ENCODE results near the gene KCNMA1. TPM values are rescaled to one million over a fixed set of nuclear protein-coding genes. Genes with fewer than 3 reads are reported as not detected.

Gene KCNMA1
- total RNA-seq, 1 experiment from 2014 or later, result 31.3 TPM

DNA sequence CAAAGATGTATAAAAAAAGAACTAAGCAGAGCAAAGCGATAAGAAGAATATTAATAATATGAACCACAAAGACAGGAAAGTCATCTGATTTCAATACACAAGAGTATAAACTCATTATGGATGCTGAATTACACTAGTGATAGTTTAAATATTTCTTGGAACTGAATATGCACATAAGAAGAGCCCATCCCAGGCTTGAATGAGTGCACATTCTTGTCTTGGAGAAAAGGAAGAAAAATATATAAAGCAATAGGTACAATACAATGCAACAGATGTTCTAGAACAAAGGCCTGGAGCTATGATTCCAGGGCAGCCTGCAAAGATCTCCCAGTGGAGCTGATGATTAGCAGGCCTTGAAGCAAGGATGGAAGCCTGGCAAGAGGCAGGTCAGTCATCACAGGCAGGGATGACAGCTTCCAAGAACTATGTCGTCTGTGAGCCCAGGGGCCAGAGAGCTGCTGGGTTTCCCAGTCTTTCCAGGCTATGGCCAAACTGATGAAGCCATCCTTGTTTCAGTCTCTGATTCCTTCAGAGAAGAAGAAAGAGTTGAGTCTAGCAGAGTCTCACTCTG is 277.6 kb downstream of the KCNMA1 start:
- H3K36me3 ChIP-seq (ENCODE audit: insufficient read depth, low read length), result no peaks in the 10 kb centered on the region
- no peak for DNase-seq
- H3K79me2 ChIP-seq (ENCODE audit: low read length), result no peaks in the 10 kb centered on the region
- H3K27me3 ChIP-seq (ENCODE audit: low read length), result no peaks in the 10 kb centered on the region
- no peaks in the 10 kb centered on the region for H3K9me3 ChIP-seq (ENCODE audit: low read length)
- no peaks in the 10 kb centered on the region for H3K9me2 ChIP-seq (replicated peaks; ENCODE audit: insufficient read depth, low read length)
- H3K9ac ChIP-seq (ENCODE audit: low read length), result no peak overlapping the region
- no peak overlapping the region for H2AFZ ChIP-seq (ENCODE audit: low read length)
- H3K27ac ChIP-seq (ENCODE audit: low read length), result no peak overlapping the region
- no peaks in the 10 kb centered on the region for H3K4me1 ChIP-seq (ENCODE audit: low read length)
- H3K4me3 ChIP-seq (ENCODE audit: low read length), result no peak overlapping the region
- H3K4me2 ChIP-seq (ENCODE audit: low read depth, low read length, poor library complexity, severe bottlenecking), result no peak overlapping the region
- peaks cover 29% of the 10 kb centered on the region; the same call in 1 of the 2 replicates for H4K20me1 ChIP-seq (ENCODE audit: insufficient read depth, low read depth, low read length)

DNA sequence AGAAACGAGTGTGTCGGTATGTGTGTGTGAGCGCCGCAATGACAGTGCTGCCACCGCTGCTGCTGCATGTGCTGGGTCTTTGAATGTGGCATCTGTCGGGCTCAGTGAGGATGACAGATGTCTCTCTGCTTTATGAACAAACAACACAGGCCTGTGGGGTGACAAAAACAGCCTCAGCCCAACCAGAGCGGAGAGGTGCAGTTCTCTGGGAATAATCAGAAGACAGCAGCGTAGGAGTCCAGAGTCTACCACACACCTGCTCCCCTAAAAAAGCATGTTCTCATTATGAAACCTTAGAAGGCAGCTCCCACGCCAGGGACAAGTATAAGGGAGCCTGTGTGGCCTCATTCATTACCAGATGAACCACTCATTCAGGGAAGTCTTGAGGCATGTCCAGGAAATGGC is 278.3 kb downstream of the KCNMA1 start:
- no peak overlapping the region for H3K4me3 ChIP-seq (ENCODE audit: low read length)
- no peaks in the 10 kb centered on the region for H3K79me2 ChIP-seq (ENCODE audit: low read length)
- H3K9ac ChIP-seq (ENCODE audit: low read length), result no peak overlapping the region
- H3K36me3 ChIP-seq (ENCODE audit: insufficient read depth, low read length), result no peaks in the 10 kb centered on the region
- no peaks in the 10 kb centered on the region for H3K9me3 ChIP-seq (ENCODE audit: low read length)
- H4K20me1 ChIP-seq (ENCODE audit: insufficient read depth, low read depth, low read length), result peaks cover 29% of the 10 kb centered on the region; the same call in 1 of the 2 replicates
- H3K4me2 ChIP-seq (ENCODE audit: low read depth, low read length, poor library complexity, severe bottlenecking), result no peak overlapping the region
- DNase-seq, result no peak
- no peaks in the 10 kb centered on the region for H3K9me2 ChIP-seq (replicated peaks; ENCODE audit: insufficient read depth, low read length)
- H3K27ac ChIP-seq (ENCODE audit: low read length), result no peak overlapping the region
- no peak overlapping the region for H2AFZ ChIP-seq (ENCODE audit: low read length)
- no peaks in the 10 kb centered on the region for H3K27me3 ChIP-seq (ENCODE audit: low read length)
- H3K4me1 ChIP-seq (ENCODE audit: low read length), result no peaks in the 10 kb centered on the region

GRCh38 chr10:77358656-77359055 is 279.0 kb downstream of the KCNMA1 start:
- H3K4me1 ChIP-seq (ENCODE audit: low read length), result no peaks in the 10 kb centered on the region
- peaks cover 29% of the 10 kb centered on the region; the same call in 1 of the 2 replicates for H4K20me1 ChIP-seq (ENCODE audit: insufficient read depth, low read depth, low read length)
- no peaks in the 10 kb centered on the region for H3K36me3 ChIP-seq (ENCODE audit: insufficient read depth, low read length)
- no peaks in the 10 kb centered on the region for H3K27me3 ChIP-seq (ENCODE audit: low read length)
- no peak overlapping the region for H3K4me3 ChIP-seq (ENCODE audit: low read length)
- no peaks in the 10 kb centered on the region for H3K9me3 ChIP-seq (ENCODE audit: low read length)
- H3K27ac ChIP-seq (ENCODE audit: low read length), result no peak overlapping the region
- no peaks in the 10 kb centered on the region for H3K9me2 ChIP-seq (replicated peaks; ENCODE audit: insufficient read depth, low read length)
- H3K79me2 ChIP-seq (ENCODE audit: low read length), result no peaks in the 10 kb centered on the region
- no peak overlapping the region for H2AFZ ChIP-seq (ENCODE audit: low read length)
- no peak overlapping the region for H3K4me2 ChIP-seq (ENCODE audit: low read depth, low read length, poor library complexity, severe bottlenecking)
- no peak for DNase-seq
- H3K9ac ChIP-seq (ENCODE audit: low read length), result no peak overlapping the region

- H3K9me2 ChIP-seq (replicated peaks; ENCODE audit: insufficient read depth, low read length), result no peaks in the 10 kb centered on the region
- no peaks in the 10 kb centered on the region for H3K36me3 ChIP-seq (ENCODE audit: insufficient read depth, low read length)
- DNase-seq, result no peak
- H3K79me2 ChIP-seq (ENCODE audit: low read length), result no peaks in the 10 kb centered on the region
- no peaks in the 10 kb centered on the region for H3K4me1 ChIP-seq (ENCODE audit: low read length)
- H2AFZ ChIP-seq (ENCODE audit: low read length), result no peak overlapping the region
- no peak overlapping the region for H3K27ac ChIP-seq (ENCODE audit: low read length)
- H3K9me3 ChIP-seq (ENCODE audit: low read length), result no peaks in the 10 kb centered on the region
- H3K27me3 ChIP-seq (ENCODE audit: low read length), result no peaks in the 10 kb centered on the region
- H3K4me3 ChIP-seq (ENCODE audit: low read length), result no peak overlapping the region
- no peak overlapping the region for H3K9ac ChIP-seq (ENCODE audit: low read length)
- H3K4me2 ChIP-seq (ENCODE audit: low read depth, low read length, poor library complexity, severe bottlenecking), result no peak overlapping the region
- H4K20me1 ChIP-seq (ENCODE audit: insufficient read depth, low read depth, low read length), result peaks cover 26% of the 10 kb centered on the region; the same call in 1 of the 2 replicates
These were observed 279.8 kb downstream of the KCNMA1 start for GRCh38 chr10:77357611-77358310.

DNA sequence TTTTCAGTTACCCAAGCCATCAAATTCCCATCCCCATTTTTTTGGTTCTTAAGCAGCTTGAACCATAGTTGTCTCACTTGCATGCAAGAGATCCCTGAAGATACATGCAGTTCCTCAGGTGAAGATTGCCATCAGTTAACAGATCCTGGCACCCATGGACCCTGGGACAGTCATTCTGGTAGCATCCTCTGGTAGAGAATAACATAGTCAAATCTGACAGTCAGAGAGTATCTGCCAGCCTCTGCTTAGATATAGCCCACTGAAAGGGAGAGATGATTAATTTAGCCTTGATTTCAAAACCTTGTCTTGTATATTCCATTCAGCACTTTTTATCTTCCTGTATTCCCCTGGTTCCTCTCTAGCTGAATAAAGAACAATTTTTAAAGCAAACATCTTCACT is 280.4 kb downstream of the KCNMA1 start:
- no peak for DNase-seq
- H3K4me2 ChIP-seq (ENCODE audit: low read depth, low read length, poor library complexity, severe bottlenecking), result no peak overlapping the region
- no peaks in the 10 kb centered on the region for H3K4me1 ChIP-seq (ENCODE audit: low read length)
- H3K79me2 ChIP-seq (ENCODE audit: low read length), result no peaks in the 10 kb centered on the region
- no peak overlapping the region for H3K27ac ChIP-seq (ENCODE audit: low read length)
- H3K4me3 ChIP-seq (ENCODE audit: low read length), result no peak overlapping the region
- no peak overlapping the region for H3K9ac ChIP-seq (ENCODE audit: low read length)
- no peaks in the 10 kb centered on the region for H3K9me3 ChIP-seq (ENCODE audit: low read length)
- H4K20me1 ChIP-seq (ENCODE audit: insufficient read depth, low read depth, low read length), result peaks cover 26% of the 10 kb centered on the region; the same call in 1 of the 2 replicates
- no peak overlapping the region for H2AFZ ChIP-seq (ENCODE audit: low read length)
- no peaks in the 10 kb centered on the region for H3K9me2 ChIP-seq (replicated peaks; ENCODE audit: insufficient read depth, low read length)
- H3K27me3 ChIP-seq (ENCODE audit: low read length), result no peaks in the 10 kb centered on the region
- H3K36me3 ChIP-seq (ENCODE audit: insufficient read depth, low read length), result no peaks in the 10 kb centered on the region

- Histone ChIP-seq H3K79me2 (ENCODE audit: low read length) (no peaks in the 10 kb centered on the region), H3K27me3 (ENCODE audit: low read length) (no peaks in the 10 kb centered on the region), H3K27ac (ENCODE audit: low read length) (no peak overlapping the region), H4K20me1 (ENCODE audit: insufficient read depth, low read depth, low read length) (peaks cover 21% of the 10 kb centered on the region; the same call in 1 of the 2 replicates), H3K4me3 (ENCODE audit: low read length) (no peak overlapping the region), H3K4me1 (ENCODE audit: low read length) (no peaks in the 10 kb centered on the region), H3K4me2 (ENCODE audit: low read depth, low read length, poor library complexity, severe bottlenecking) (no peak overlapping the region), H3K9me3 (ENCODE audit: low read length) (no peaks in the 10 kb centered on the region), H3K9ac (ENCODE audit: low read length) (no peak overlapping the region), H3K36me3 (ENCODE audit: insufficient read depth, low read length) (no peaks in the 10 kb centered on the region), H3K9me2 (replicated peaks; ENCODE audit: insufficient read depth, low read length) (no peaks in the 10 kb centered on the region), H2AFZ (ENCODE audit: low read length) (no peak overlapping the region)
- no peak for DNase-seq
These were observed 281.8 kb downstream of the KCNMA1 start for GRCh38 chr10:77355844-77356243.

GRCh38 chr10:77351386-77351785 is 286.2 kb downstream of the KCNMA1 start:
- DNase-seq, result no peak
- no peak overlapping the region for H3K4me3 ChIP-seq (ENCODE audit: low read length)
- no peaks in the 10 kb centered on the region for H3K9me3 ChIP-seq (ENCODE audit: low read length)
- no peaks in the 10 kb centered on the region for H3K79me2 ChIP-seq (ENCODE audit: low read length)
- H3K9ac ChIP-seq (ENCODE audit: low read length), result no peak overlapping the region
- H3K27ac ChIP-seq (ENCODE audit: low read length), result no peak overlapping the region
- no peaks in the 10 kb centered on the region for H3K27me3 ChIP-seq (ENCODE audit: low read length)
- no peak overlapping the region for H3K4me2 ChIP-seq (ENCODE audit: low read depth, low read length, poor library complexity, severe bottlenecking)
- H3K36me3 ChIP-seq (ENCODE audit: insufficient read depth, low read length), result no peaks in the 10 kb centered on the region
- H3K4me1 ChIP-seq (ENCODE audit: low read length), result no peaks in the 10 kb centered on the region
- H4K20me1 ChIP-seq (ENCODE audit: insufficient read depth, low read depth, low read length), result peaks cover 15% of the 10 kb centered on the region; the same call in 1 of the 2 replicates
- H2AFZ ChIP-seq (ENCODE audit: low read length), result no peak overlapping the region
- H3K9me2 ChIP-seq (replicated peaks; ENCODE audit: insufficient read depth, low read length), result no peaks in the 10 kb centered on the region

GRCh38 chr10:77350711-77351119 is 286.9 kb downstream of the KCNMA1 start:
- Histone ChIP-seq H3K4me3 (ENCODE audit: low read length) (no peak overlapping the region), H4K20me1 (ENCODE audit: insufficient read depth, low read depth, low read length) (peaks cover 15% of the 10 kb centered on the region; the same call in 1 of the 2 replicates), H3K9me2 (replicated peaks; ENCODE audit: insufficient read depth, low read length) (no peaks in the 10 kb centered on the region), H3K4me2 (ENCODE audit: low read depth, low read length, poor library complexity, severe bottlenecking) (no peak overlapping the region), H2AFZ (ENCODE audit: low read length) (no peak overlapping the region), H3K9ac (ENCODE audit: low read length) (no peak overlapping the region), H3K9me3 (ENCODE audit: low read length) (no peaks in the 10 kb centered on the region), H3K79me2 (ENCODE audit: low read length) (no peaks in the 10 kb centered on the region), H3K36me3 (ENCODE audit: insufficient read depth, low read length) (no peaks in the 10 kb centered on the region), H3K4me1 (ENCODE audit: low read length) (no peaks in the 10 kb centered on the region), H3K27me3 (ENCODE audit: low read length) (no peaks in the 10 kb centered on the region), H3K27ac (ENCODE audit: low read length) (no peak overlapping the region)
- no peak for DNase-seq
